GM19468 (cell line): Measurements from ENCODE around the gene FZR1.
"Not testable (repeated sequence)": the region's sequence is repeated elsewhere in the genome, so short reads cannot be mapped to it uniquely, and the experiment has no call there.

Source experiments
- ATAC-seq: cut with Tn5 transposase; IDR thresholded peaks from one replicate; pipeline ENCODE4 v1.9.1; 2021; ENCODE audit warnings: mild to moderate bottlenecking, moderate library complexity, moderate number of reproducible peaks; ENCODE audit not compliant: unreplicated experiment; ENCODE audit errors: extremely low read depth

Gene FZR1

GRCh38 chr19:3563709-3564524 is 57.8 kb downstream of the FZR1 start:
- ATAC-seq, result no peak

GRCh38 chr19:3565139-3565538 is 59.0 kb downstream of the FZR1 start:
- ATAC-seq, result no peak

DNA sequence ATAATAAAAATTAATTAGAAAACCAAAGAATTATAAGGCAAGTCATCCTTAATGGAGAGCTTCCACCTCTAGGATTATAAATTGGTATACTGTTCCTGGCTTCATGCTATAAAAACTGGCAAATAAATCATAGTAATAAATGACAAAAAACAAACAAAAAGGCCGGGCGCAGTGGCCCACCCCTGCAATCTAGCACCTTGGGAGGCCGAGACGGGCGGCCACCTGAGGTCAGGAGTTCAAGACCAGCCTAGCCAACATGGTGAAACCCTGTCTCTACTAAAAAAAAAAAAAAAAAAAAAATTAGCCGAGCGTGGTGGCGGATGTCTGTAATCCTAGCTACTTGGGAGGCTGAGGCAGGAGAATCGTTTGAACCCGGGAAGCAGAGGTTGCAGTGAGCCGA is 63.9 kb downstream of the FZR1 start:
- ATAC-seq, result not testable (repeated sequence)

DNA sequence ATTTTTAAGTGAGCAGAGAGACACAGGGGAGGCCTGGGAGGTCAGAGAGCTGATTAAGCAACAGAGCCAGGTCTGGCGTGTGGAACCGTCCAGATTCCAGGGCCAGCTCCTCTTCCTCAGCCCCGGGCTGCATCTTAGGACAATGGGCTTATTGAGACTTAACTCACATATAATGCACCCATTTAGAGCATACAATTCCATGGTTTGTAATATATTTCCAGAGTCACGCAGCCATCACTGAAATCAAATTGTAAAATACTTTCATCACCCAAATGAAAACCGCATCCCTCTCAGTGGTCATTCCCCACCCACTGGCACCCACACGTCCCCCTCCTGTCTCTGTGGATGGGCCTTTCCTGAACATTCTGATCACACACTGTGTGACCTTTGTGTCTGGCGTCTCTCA is 64.5 kb downstream of the FZR1 start:
- no peak for ATAC-seq

DNA sequence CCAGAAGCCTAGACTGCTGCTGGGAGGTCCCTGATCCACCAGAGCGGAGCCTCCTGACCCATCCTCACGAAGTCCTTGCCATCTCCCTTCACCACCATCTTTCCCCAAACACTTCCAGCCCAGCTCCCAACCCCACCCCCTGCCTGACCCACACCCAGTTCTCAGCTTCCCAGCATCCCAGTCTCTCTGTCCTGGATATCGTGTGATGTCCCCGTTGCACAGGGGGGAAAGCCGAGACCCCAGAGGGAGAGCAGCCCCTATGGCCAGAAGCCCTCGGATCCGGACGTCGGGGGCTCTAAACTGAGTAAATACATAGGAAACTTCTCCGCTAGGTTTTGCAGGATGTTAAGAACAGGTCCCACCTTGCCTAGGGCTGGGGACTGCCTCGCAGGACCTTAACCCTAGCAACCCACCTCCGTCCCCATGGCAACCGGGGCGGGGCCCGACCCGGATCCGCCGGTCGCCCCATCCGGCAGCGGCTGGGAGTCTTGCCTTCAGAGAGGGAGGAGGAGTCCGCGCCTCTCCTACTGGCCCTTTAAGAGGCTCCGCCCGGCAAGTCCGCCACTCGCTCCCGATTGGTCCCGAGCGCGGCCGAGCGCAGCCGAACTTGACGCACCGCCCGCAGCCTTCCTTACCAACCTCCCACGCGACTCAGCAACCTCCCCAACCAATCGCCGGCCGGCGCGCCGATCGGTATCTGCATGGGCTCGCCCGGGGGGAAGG is 66.2 kb downstream of the FZR1 start:
- peak; percentile 94 for ATAC-seq

GRCh38 chr19:3572855-3573161 is 66.7 kb downstream of the FZR1 start, which contains the start of gene HMG20B:
HMG20B (plus strand) TSS chr19:3572944; CDS start chr19:3573310, 366 bp downstream.
- ATAC-seq, result no peak

DNA sequence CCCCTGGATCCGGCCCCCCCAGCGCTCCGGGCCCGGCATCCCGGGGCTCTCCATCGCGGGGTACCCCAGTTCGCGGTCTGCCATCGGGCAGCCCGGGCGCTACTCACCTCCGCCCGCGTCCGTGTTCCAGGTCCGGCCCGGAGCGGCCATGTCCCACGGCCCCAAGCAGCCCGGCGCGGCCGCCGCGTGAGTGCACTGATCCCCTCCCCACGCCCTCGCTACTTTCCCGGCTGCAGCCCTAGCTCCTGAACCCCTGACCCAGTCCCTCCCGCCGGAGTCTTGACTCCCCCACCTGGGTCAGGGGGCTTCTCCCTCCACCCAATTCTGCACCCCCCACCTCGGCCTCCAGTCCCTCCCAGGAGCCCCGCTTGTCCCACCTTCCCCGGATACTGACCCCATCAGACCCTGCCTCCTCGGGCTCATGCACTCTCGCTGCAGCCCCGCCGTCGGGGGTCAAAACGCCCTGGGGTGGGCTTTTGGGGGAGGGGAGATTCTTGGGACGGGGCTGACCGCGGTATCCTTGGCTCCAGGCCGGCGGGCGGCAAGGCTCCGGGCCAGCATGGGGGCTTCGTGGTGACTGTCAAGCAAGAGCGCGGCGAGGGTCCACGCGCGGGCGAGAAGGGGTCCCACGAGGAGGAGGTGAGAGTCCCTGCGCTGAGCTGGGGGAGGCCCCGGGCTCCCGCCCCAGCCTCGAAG is 67.2 kb downstream of the FZR1 start:
- ATAC-seq, result no peak

DNA sequence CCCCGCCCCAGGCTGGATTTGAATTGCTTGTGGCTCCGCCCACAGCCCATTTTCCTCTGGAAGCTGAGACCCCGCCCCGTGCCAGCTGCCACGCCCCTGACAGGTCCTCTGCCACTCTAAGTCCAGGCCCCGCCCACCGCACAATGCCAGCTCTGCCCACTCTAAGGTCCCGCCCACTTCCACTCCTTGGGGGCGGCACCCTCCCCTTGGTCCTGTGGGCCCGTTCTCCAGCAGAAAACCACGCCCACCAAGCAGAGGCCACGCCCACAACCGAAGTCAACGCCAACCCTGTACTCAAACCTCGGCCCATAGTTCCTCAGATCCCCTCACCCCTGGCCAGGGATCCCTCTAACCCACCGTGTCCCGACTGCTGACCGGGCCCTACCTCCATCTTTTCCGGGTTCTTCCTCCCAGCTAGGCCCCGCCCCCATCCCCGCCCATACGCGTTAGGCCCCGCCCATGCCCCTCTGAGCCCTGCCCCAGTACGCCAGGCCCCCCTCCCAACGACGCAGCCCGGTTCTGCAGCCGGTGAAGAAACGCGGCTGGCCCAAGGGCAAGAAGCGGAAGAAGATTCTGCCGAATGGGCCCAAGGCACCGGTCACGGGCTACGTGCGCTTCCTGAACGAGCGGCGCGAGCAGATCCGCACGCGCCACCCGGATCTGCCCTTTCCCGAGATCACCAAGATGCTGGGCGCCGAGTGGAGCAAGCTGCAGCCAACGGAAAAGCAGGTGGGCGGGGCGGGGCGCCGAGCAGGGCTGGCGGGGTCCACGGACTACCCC is 67.9 kb downstream of the FZR1 start:
- no peak for ATAC-seq

DNA sequence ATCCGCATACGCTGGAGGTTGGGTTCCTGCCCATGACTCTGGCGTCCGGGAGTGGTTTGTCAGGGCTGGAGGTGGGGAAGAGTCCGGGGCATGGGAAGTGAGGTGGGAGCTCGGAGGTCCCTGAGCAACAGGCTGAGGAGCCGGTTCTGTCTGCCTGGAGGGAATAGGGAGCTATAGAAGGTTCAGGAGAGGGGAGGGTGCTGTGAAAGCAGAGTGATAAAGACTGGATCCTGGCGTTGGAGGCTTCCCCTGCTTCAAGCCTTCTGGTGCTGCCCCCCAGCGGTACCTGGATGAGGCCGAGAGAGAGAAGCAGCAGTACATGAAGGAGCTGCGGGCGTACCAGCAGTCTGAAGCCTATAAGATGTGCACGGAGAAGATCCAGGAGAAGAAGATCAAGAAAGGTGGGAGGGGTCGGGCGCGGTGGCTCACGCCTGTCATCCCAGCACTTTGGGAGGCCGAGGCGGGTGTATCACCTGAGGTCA is 69.2 kb downstream of the FZR1 start:
- ATAC-seq, result no peak

GRCh38 chr19:3575949-3576673 is 70.0 kb downstream of the FZR1 start:
- ATAC-seq, result no peak

DNA sequence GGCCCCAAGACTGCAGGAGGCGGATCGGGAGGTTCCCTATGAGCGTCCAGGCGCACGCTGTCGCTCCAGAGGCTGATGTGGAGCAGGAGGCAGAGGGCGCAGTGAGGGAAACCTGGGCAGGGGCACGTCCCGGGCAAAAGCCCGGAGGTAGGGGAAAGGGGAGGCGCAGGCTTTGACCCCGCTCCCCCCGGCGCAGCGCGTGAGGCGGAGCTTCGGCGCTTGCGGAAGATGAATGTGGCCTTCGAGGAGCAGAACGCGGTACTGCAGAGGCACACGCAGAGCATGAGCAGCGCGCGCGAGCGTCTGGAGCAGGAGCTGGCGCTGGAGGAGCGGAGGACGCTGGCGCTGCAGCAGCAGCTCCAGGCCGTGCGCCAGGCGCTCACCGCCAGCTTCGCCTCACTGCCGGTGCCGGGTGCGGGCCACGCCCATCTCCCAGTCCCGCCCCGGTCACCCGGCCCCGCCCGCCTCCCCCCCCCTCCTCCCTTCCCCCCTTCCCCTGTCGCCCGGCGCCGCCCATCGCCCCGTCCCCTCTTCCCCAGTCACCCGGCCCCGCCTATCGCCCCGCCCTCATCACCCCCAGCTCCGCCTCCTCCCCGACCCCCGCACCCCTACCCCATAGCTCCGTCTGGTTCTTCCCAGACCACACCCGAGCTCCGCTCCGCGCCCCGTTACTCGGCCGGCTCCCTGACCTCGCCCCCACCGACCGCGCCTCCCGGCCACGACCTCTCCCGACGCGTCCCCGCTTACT is 70.8 kb downstream of the FZR1 start:
- no peak for ATAC-seq

GRCh38 chr19:3577723-3578344 is 71.7 kb downstream of the FZR1 start:
- no peak for ATAC-seq

GRCh38 chr19:3578390-3578789 is 72.3 kb downstream of the FZR1 start:
- ATAC-seq, result no peak

- no peak for ATAC-seq
These were observed 74.2 kb downstream of the FZR1 start for GRCh38 chr19:3580156-3580934.

- ATAC-seq, result not testable (repeated sequence)
These were observed 75.7 kb downstream of the FZR1 start for GRCh38 chr19:3581792-3582191.

- not testable (repeated sequence) for ATAC-seq
These were observed 78.1 kb downstream of the FZR1 start for GRCh38 chr19:3584036-3584802.
